ENCODE results near the gene CNNM3. TPM values are rescaled to one million over a fixed set of nuclear protein-coding genes. Genes with fewer than 3 reads are reported as not detected.
A peak's percentile ranks its signal among the peaks of the same experiment; 100 is the strongest.
"Not testable (repeated sequence)": the region's sequence is repeated elsewhere in the genome, so short reads cannot be mapped to it uniquely, and the experiment has no call there.

Gene CNNM3
- total RNA-seq, 1 donor from 2014 or later, result 32.6 TPM

- Mint-ChIP-seq H3K4me3 (no peak overlapping the region), H3K27ac (ENCODE audit: unreplicated experiment) (no peak overlapping the region), H3K9me3 (no peaks in the 10 kb centered on the region), H3K36me3 (ENCODE audit: low read depth) (no peaks in the 10 kb centered on the region), H3K27me3 (ENCODE audit: low read depth) (no peaks in the 10 kb centered on the region), H3K4me1 (peaks cover 13% of the 10 kb centered on the region)
- TF ChIP-seq, protein P1, sequence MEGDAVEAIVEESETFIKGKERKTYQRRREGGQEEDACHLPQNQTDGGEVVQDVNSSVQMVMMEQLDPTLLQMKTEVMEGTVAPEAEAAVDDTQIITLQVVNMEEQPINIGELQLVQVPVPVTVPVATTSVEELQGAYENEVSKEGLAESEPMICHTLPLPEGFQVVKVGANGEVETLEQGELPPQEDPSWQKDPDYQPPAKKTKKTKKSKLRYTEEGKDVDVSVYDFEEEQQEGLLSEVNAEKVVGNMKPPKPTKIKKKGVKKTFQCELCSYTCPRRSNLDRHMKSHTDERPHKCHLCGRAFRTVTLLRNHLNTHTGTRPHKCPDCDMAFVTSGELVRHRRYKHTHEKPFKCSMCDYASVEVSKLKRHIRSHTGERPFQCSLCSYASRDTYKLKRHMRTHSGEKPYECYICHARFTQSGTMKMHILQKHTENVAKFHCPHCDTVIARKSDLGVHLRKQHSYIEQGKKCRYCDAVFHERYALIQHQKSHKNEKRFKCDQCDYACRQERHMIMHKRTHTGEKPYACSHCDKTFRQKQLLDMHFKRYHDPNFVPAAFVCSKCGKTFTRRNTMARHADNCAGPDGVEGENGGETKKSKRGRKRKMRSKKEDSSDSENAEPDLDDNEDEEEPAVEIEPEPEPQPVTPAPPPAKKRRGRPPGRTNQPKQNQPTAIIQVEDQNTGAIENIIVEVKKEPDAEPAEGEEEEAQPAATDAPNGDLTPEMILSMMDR (conservative IDR thresholded peaks at IDR 0.05), result no peak
- DNase-seq (ENCODE audit: low read depth, low spot score), result no peak
Measured at GRCh38 chr2:96787411-96787810, 28.7 kb upstream of the CNNM3 start.

GRCh38 chr2:96788442-96789244 lies 27.4 kb upstream of the CNNM3 start:
- DNase-seq (ENCODE audit: low read depth, low spot score), result no peak
- no peaks in the 10 kb centered on the region for H3K27me3 Mint-ChIP-seq (ENCODE audit: low read depth)
- H3K4me1 Mint-ChIP-seq, result peaks cover 23% of the 10 kb centered on the region
- no peaks in the 10 kb centered on the region for H3K36me3 Mint-ChIP-seq (ENCODE audit: low read depth)
- no peak overlapping the region for H3K4me3 Mint-ChIP-seq
- H3K27ac Mint-ChIP-seq (ENCODE audit: unreplicated experiment), result peak overlapping the region; percentile 5
- no peaks in the 10 kb centered on the region for H3K9me3 Mint-ChIP-seq
- TF ChIP-seq, protein P1 (conservative IDR thresholded peaks at IDR 0.05), result no peak

GRCh38 chr2:96789245-96789617 lies 26.8 kb upstream of the CNNM3 start:
- Mint-ChIP-seq H3K4me3 (no peak overlapping the region), H3K4me1 (peaks cover 29% of the 10 kb centered on the region), H3K36me3 (ENCODE audit: low read depth) (no peaks in the 10 kb centered on the region), H3K27ac (ENCODE audit: unreplicated experiment) (peak overlapping the region; percentile 5), H3K9me3 (no peaks in the 10 kb centered on the region), H3K27me3 (ENCODE audit: low read depth) (no peaks in the 10 kb centered on the region)
- no peak for DNase-seq (ENCODE audit: low read depth, low spot score)
- TF ChIP-seq, protein P1 (conservative IDR thresholded peaks at IDR 0.05), result no peak

DNA sequence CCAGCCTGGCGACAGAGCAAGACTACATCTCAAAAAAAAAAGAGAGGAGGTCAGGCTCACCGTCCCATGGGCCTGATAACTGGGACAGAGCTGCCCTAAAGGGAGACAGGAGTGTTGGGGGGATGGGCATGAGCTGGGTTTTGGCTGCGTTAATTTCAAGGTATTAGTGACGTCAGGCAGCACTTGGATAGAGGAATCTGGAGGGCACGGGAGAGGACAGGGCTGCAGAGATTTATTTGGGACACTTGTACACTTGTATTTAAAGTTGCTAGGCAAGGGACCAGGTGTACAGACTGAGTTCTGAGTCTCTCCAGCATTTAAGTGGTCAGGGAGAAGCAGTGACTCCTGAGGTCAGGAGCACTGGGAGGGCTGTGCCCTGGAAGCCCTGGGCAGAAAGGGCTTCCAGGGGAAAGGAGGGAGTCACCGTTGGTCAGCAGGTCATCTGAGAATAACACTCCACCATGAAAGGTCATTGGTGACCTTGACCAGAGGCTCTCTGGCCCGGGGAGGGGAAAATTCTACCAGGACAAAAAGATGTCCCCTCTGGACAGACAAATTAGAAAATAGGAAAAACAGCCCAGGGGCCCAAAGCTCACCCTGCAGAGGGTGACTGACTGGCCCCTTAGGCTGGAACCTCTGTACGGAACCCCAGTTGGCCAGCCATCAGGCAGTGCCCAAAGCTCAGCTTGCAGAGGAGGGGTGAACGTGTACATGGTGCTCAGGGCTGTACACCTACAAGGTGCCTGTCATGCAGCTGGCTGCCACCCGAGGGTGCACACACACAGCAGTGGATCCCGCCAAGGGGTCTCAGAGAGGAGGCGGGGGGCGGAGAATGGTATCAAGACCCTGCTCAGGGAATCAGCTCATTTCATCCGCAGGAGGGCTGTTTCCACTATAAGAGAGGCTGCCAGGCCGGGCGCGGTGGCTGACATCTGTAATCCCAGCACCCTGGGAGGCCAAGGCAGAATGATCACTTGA lies 23.0 kb upstream of the CNNM3 start:
- TF ChIP-seq, protein P1 (conservative IDR thresholded peaks at IDR 0.05), result no peak
- no peaks in the 10 kb centered on the region for H3K9me3 Mint-ChIP-seq
- H3K27me3 Mint-ChIP-seq (ENCODE audit: low read depth), result no peaks in the 10 kb centered on the region
- peaks cover 29% of the 10 kb centered on the region for H3K4me1 Mint-ChIP-seq
- no peak for DNase-seq (ENCODE audit: low read depth, low spot score)
- H3K4me3 Mint-ChIP-seq, result no peak overlapping the region
- peak overlapping the region; percentile 67 for H3K27ac Mint-ChIP-seq (ENCODE audit: unreplicated experiment)
- no peaks in the 10 kb centered on the region for H3K36me3 Mint-ChIP-seq (ENCODE audit: low read depth)

DNA sequence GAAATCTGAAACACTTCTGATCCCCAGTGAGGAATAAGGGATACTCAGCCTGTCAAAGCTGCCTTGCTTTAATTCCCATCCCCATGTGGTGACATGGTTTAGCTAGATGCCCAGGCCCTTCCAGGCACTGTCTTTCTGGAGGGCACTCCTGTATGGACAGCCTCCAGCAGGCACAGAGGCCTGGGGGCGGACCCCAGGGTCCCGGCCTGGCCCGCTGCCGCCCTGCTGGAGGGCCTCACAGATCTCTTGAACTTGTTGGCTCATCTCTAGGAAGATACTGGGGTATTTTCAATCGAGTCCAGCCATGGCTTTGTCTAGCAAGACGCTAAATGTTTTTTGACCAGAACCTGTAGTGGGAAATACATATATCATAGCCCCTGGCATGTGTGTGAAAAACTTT lies 21.0 kb upstream of the CNNM3 start:
- Mint-ChIP-seq H3K9me3 (no peaks in the 10 kb centered on the region), H3K36me3 (ENCODE audit: low read depth) (no peaks in the 10 kb centered on the region), H3K4me1 (peaks cover 23% of the 10 kb centered on the region), H3K27me3 (ENCODE audit: low read depth) (no peaks in the 10 kb centered on the region), H3K27ac (ENCODE audit: unreplicated experiment) (no peak overlapping the region), H3K4me3 (no peak overlapping the region)
- DNase-seq (ENCODE audit: low read depth, low spot score), result no peak
- TF ChIP-seq, protein P1 (conservative IDR thresholded peaks at IDR 0.05), result no peak

DNA sequence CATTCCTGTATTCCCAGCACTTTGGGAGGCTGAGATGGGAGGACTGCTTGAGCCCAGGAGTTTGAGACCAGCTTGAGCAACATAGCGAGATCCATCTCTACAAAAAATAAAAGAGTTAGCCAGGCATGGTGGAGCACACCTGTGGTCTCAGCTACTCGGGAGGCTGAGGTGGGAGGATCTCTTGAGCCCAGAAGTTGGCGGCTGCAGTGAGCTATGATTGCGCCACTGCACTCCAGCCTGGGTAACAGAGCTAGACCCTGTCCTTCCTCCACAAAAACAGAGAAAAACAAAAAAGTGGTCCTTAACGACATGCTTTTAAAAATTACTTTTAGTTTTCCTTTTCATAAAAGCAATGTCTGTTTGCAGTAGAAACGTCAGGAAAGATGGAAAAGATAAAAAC lies 19.6 kb upstream of the CNNM3 start:
- not testable (repeated sequence) for H3K4me3 Mint-ChIP-seq, H3K9me3 Mint-ChIP-seq
- H3K4me1 Mint-ChIP-seq, result peaks cover 23% of the 10 kb centered on the region

More for the DNA sequence above, 19.6 kb upstream of the CNNM3 start:
- not testable (repeated sequence) for H3K36me3 Mint-ChIP-seq (ENCODE audit: low read depth); H3K27ac Mint-ChIP-seq (ENCODE audit: unreplicated experiment); H3K27me3 Mint-ChIP-seq (ENCODE audit: low read depth); DNase-seq (ENCODE audit: low read depth, low spot score)

All from neural crest cell (in vitro differentiated cells).